Measurements from ENCODE around the gene VAPA.

The VAPA gene

GRCh38 chr18:9918016-9918680 lies 4.3 kb downstream of the VAPA start:
- H3K36me3 ChIP-seq (ENCODE audit: insufficient read depth, low read depth, low read length): no peaks in the 10 kb centered on the region
- no peak overlapping the region for H3K27ac ChIP-seq (ENCODE audit: low read length)
- peaks cover 27% of the 10 kb centered on the region for H3K4me1 ChIP-seq (ENCODE audit: insufficient read depth, low read length)
- peak overlapping the region; percentile 18; the same call in 1 of the 2 replicates for H3K4me3 ChIP-seq (ENCODE audit: low read length)
- H3K27me3 ChIP-seq (ENCODE audit: insufficient read depth, low read length): no peaks in the 10 kb centered on the region
- H3K9me3 ChIP-seq (ENCODE audit: insufficient read depth, low read depth, low read length): no peaks in the 10 kb centered on the region
- H3K9ac ChIP-seq (ENCODE audit: low read depth, low read length): 0 out of 2 replicates have a peak overlapping the region, but pooled peaks have one; percentile 45

GRCh38 chr18:9919564-9920232 lies 5.9 kb downstream of the VAPA start:
- Histone ChIP-seq H3K4me3 (ENCODE audit: low read length) (no peak overlapping the region), H3K36me3 (ENCODE audit: insufficient read depth, low read depth, low read length) (no peaks in the 10 kb centered on the region), H3K9me3 (ENCODE audit: insufficient read depth, low read depth, low read length) (no peaks in the 10 kb centered on the region), H3K27ac (ENCODE audit: low read length) (no peak overlapping the region), H3K27me3 (ENCODE audit: insufficient read depth, low read length) (no peaks in the 10 kb centered on the region), H3K9ac (ENCODE audit: low read depth, low read length) (no peak overlapping the region), H3K4me1 (ENCODE audit: insufficient read depth, low read length) (peaks cover 27% of the 10 kb centered on the region)

GRCh38 chr18:9922592-9923311 lies 8.9 kb downstream of the VAPA start:
- Histone ChIP-seq H3K27ac (ENCODE audit: low read length) (no peak overlapping the region), H3K9me3 (ENCODE audit: insufficient read depth, low read depth, low read length) (no peaks in the 10 kb centered on the region), H3K36me3 (ENCODE audit: insufficient read depth, low read depth, low read length) (no peaks in the 10 kb centered on the region), H3K4me3 (ENCODE audit: low read length) (no peak overlapping the region), H3K4me1 (ENCODE audit: insufficient read depth, low read length) (peaks cover 29% of the 10 kb centered on the region), H3K27me3 (ENCODE audit: insufficient read depth, low read length) (no peaks in the 10 kb centered on the region), H3K9ac (ENCODE audit: low read depth, low read length) (no peak overlapping the region)

- Histone ChIP-seq H3K27ac (ENCODE audit: low read length) (no peak overlapping the region), H3K27me3 (ENCODE audit: insufficient read depth, low read length) (no peaks in the 10 kb centered on the region), H3K9me3 (ENCODE audit: insufficient read depth, low read depth, low read length) (no peaks in the 10 kb centered on the region), H3K4me1 (ENCODE audit: insufficient read depth, low read length) (peaks cover 35% of the 10 kb centered on the region), H3K36me3 (ENCODE audit: insufficient read depth, low read depth, low read length) (no peaks in the 10 kb centered on the region), H3K4me3 (ENCODE audit: low read length) (no peak overlapping the region), H3K9ac (ENCODE audit: low read depth, low read length) (no peak overlapping the region)
Measured at GRCh38 chr18:9924371-9924943, 10.6 kb downstream of the VAPA start.

GRCh38 chr18:9925369-9925768 lies 11.6 kb downstream of the VAPA start:
- Histone ChIP-seq H3K9ac (ENCODE audit: low read depth, low read length) (no peak overlapping the region), H3K36me3 (ENCODE audit: insufficient read depth, low read depth, low read length) (no peaks in the 10 kb centered on the region), H3K9me3 (ENCODE audit: insufficient read depth, low read depth, low read length) (no peaks in the 10 kb centered on the region), H3K4me3 (ENCODE audit: low read length) (no peak overlapping the region), H3K27me3 (ENCODE audit: insufficient read depth, low read length) (no peaks in the 10 kb centered on the region), H3K4me1 (ENCODE audit: insufficient read depth, low read length) (peaks cover 37% of the 10 kb centered on the region), H3K27ac (ENCODE audit: low read length) (no peak overlapping the region)

- Histone ChIP-seq H3K4me1 (ENCODE audit: insufficient read depth, low read length) (peaks cover 37% of the 10 kb centered on the region), H3K36me3 (ENCODE audit: insufficient read depth, low read depth, low read length) (no peaks in the 10 kb centered on the region), H3K9ac (ENCODE audit: low read depth, low read length) (no peak overlapping the region), H3K27me3 (ENCODE audit: insufficient read depth, low read length) (no peaks in the 10 kb centered on the region), H3K4me3 (ENCODE audit: low read length) (no peak overlapping the region), H3K9me3 (ENCODE audit: insufficient read depth, low read depth, low read length) (no peaks in the 10 kb centered on the region), H3K27ac (ENCODE audit: low read length) (no peak overlapping the region)
Measured at GRCh38 chr18:9925795-9926194, 12.0 kb downstream of the VAPA start.

GRCh38 chr18:9926223-9926894 lies 12.5 kb downstream of the VAPA start:
- no peak overlapping the region for H3K4me3 ChIP-seq (ENCODE audit: low read length)
- no peak overlapping the region for H3K9ac ChIP-seq (ENCODE audit: low read depth, low read length)
- H3K36me3 ChIP-seq (ENCODE audit: insufficient read depth, low read depth, low read length): no peaks in the 10 kb centered on the region
- no peaks in the 10 kb centered on the region for H3K27me3 ChIP-seq (ENCODE audit: insufficient read depth, low read length)
- no peaks in the 10 kb centered on the region for H3K9me3 ChIP-seq (ENCODE audit: insufficient read depth, low read depth, low read length)
- H3K27ac ChIP-seq (ENCODE audit: low read length): no peak overlapping the region
- H3K4me1 ChIP-seq (ENCODE audit: insufficient read depth, low read length): peaks cover 37% of the 10 kb centered on the region

- no peak overlapping the region for H3K4me3 ChIP-seq (ENCODE audit: low read length)
- no peaks in the 10 kb centered on the region for H3K9me3 ChIP-seq (ENCODE audit: insufficient read depth, low read depth, low read length)
- H3K27ac ChIP-seq (ENCODE audit: low read length): no peak overlapping the region
- no peaks in the 10 kb centered on the region for H3K27me3 ChIP-seq (ENCODE audit: insufficient read depth, low read length)
- H3K4me1 ChIP-seq (ENCODE audit: insufficient read depth, low read length): peaks cover 37% of the 10 kb centered on the region
- peaks cover 3% of the 10 kb centered on the region; the same call in 1 of the 2 replicates for H3K36me3 ChIP-seq (ENCODE audit: insufficient read depth, low read depth, low read length)
- H3K9ac ChIP-seq (ENCODE audit: low read depth, low read length): no peak overlapping the region
Measured at GRCh38 chr18:9926977-9927376, 13.2 kb downstream of the VAPA start.

- Histone ChIP-seq H3K27me3 (ENCODE audit: insufficient read depth, low read length) (no peaks in the 10 kb centered on the region), H3K27ac (ENCODE audit: low read length) (no peak overlapping the region), H3K9ac (ENCODE audit: low read depth, low read length) (no peak overlapping the region), H3K36me3 (ENCODE audit: insufficient read depth, low read depth, low read length) (peaks cover 9% of the 10 kb centered on the region; the same call in 1 of the 2 replicates), H3K9me3 (ENCODE audit: insufficient read depth, low read depth, low read length) (no peaks in the 10 kb centered on the region), H3K4me3 (ENCODE audit: low read length) (no peak overlapping the region), H3K4me1 (ENCODE audit: insufficient read depth, low read length) (peaks cover 37% of the 10 kb centered on the region)
Measured at GRCh38 chr18:9927392-9928063, 13.7 kb downstream of the VAPA start.

- Histone ChIP-seq H3K9me3 (ENCODE audit: insufficient read depth, low read depth, low read length) (no peaks in the 10 kb centered on the region), H3K4me1 (ENCODE audit: insufficient read depth, low read length) (peaks cover 37% of the 10 kb centered on the region), H3K9ac (ENCODE audit: low read depth, low read length) (no peak overlapping the region), H3K4me3 (ENCODE audit: low read length) (no peak overlapping the region), H3K27me3 (ENCODE audit: insufficient read depth, low read length) (no peaks in the 10 kb centered on the region), H3K36me3 (ENCODE audit: insufficient read depth, low read depth, low read length) (peaks cover 19% of the 10 kb centered on the region), H3K27ac (ENCODE audit: low read length) (peak overlapping the region; percentile 23)
Measured at GRCh38 chr18:9928646-9929259, 14.9 kb downstream of the VAPA start.

All from iPS-20b (cell line).